Measurements from ENCODE around the gene NKAIN2. TPM values are rescaled to one million over a fixed set of nuclear protein-coding genes. Genes with fewer than 3 reads are reported as not detected.
"Not testable (repeated sequence)": the region's sequence is repeated elsewhere in the genome, so short reads cannot be mapped to it uniquely, and the experiment has no call there.

Gene NKAIN2
- total and polyA plus RNA-seq, 5 donors from 2014 or later = not detected

DNA sequence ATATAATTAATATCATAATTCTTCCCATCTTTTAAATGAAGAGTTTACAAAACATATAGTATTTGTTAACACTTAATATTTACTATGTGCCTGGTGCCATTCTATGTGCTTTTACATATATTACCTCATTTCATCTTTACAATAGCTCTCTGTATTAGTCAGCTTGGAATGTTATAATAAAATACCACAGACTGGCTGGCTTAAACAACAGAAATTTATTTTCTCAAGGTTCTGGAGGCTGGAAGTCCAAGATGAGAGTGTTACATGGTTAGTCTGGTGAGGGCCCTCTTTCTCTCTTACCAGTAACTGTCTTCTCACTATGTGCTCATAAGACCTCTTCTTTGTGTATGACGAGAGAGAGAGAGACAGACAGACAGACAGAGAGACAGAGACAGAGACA lies 110.2 kb downstream of the NKAIN2 start:
- H3K27ac ChIP-seq (ENCODE audit: insufficient read depth, low read length, poor library complexity, severe bottlenecking) = no peak overlapping the region
- H3K36me3 ChIP-seq (ENCODE audit: control insufficient read depth, insufficient read depth, low read length) = no peaks in the 10 kb centered on the region

DNA sequence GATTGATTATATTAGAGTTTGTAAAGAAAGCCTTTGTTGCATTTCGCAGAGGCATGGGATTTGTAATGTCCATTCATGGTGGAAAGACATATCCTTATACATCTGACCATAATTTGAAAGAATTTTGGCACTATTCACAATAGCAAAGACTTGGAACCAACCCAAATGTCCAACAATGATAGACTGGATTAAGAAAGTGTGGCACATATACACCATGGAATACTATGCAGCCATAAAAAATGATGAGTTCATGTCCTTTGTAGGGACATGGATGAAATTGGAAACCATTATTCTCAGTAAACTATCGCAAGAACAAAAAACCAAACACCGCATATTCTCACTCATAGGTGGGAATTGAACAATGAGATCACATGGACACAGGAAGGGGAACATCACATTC lies 119.7 kb downstream of the NKAIN2 start:
- H3K9me3 Mint-ChIP-seq = peaks cover 0 to 14% (median 4%) of the 10 kb centered on the region in 7 donors
- not testable (repeated sequence) for DNase-seq; H3K4me3 Mint-ChIP-seq; H3K9me3 ChIP-seq (ENCODE audit: control insufficient read depth in 2 of 2, low read length in 2 of 2); H3K27ac ChIP-seq (ENCODE audit: insufficient read depth, low read length, poor library complexity, severe bottlenecking); H3K4me3 ChIP-seq (ENCODE audit: low read depth, low read length); H3K27ac Mint-ChIP-seq; ATAC-seq (ENCODE audit: low read depth in 2 of 2); H3K4me1 ChIP-seq (ENCODE audit: control insufficient read depth, insufficient read depth, low read length, poor library complexity, severe bottlenecking); H3K36me3 Mint-ChIP-seq; H3K27me3 ChIP-seq (ENCODE audit: control insufficient read depth, insufficient read depth, low read length); H3K4me1 Mint-ChIP-seq; H3K27me3 Mint-ChIP-seq; H3K36me3 ChIP-seq (ENCODE audit: control insufficient read depth, insufficient read depth, low read length)

More for the DNA sequence above, 110.2 kb downstream of the NKAIN2 start:
- no peak overlapping the region for H3K4me3 Mint-ChIP-seq
- H3K27ac Mint-ChIP-seq = no peak overlapping the region
- Histone ChIP-seq H3K4me3 (ENCODE audit: low read depth, low read length) (no peak overlapping the region), H3K4me1 (ENCODE audit: control insufficient read depth, insufficient read depth, low read length, poor library complexity, severe bottlenecking) (no peaks in the 10 kb centered on the region), H3K9me3 (ENCODE audit: control insufficient read depth in 2 of 2, low read length in 2 of 2) (no peaks in the 10 kb centered on the region), H3K27me3 (ENCODE audit: control insufficient read depth, insufficient read depth, low read length) (no peaks in the 10 kb centered on the region)
- DNase-seq (no peak), ATAC-seq (ENCODE audit: low read depth in 2 of 2) (no peak)
- peaks cover 0 to 10% (median 3%) of the 10 kb centered on the region in 7 donors for H3K9me3 Mint-ChIP-seq
- H3K36me3 Mint-ChIP-seq = no peaks in the 10 kb centered on the region
- no peaks in the 10 kb centered on the region for H3K4me1 Mint-ChIP-seq
- H3K27me3 Mint-ChIP-seq = no peaks in the 10 kb centered on the region

- Histone ChIP-seq H3K4me1 (ENCODE audit: control insufficient read depth, insufficient read depth, low read length, poor library complexity, severe bottlenecking) (no peaks in the 10 kb centered on the region), H3K27ac (ENCODE audit: insufficient read depth, low read length, poor library complexity, severe bottlenecking) (no peak overlapping the region), H3K36me3 (ENCODE audit: control insufficient read depth, insufficient read depth, low read length) (no peaks in the 10 kb centered on the region), H3K4me3 (ENCODE audit: low read depth, low read length) (no peak overlapping the region), H3K27me3 (ENCODE audit: control insufficient read depth, insufficient read depth, low read length) (no peaks in the 10 kb centered on the region), H3K9me3 (ENCODE audit: control insufficient read depth in 2 of 2, low read length in 2 of 2) (no peaks in the 10 kb centered on the region)
- ATAC-seq (ENCODE audit: low read depth in 2 of 2) (no peak), DNase-seq (no peak)
- Mint-ChIP-seq H3K27ac (no peak overlapping the region), H3K4me3 (no peak overlapping the region), H3K27me3 (no peaks in the 10 kb centered on the region), H3K9me3 (peaks cover 0 to 14% (median 4%) of the 10 kb centered on the region in 7 donors), H3K36me3 (no peaks in the 10 kb centered on the region), H3K4me1 (no peaks in the 10 kb centered on the region)
Measured at GRCh38 chr6:123925350-123925749, 121.7 kb downstream of the NKAIN2 start.

GRCh38 chr6:123925842-123926399 lies 122.3 kb downstream of the NKAIN2 start:
- H3K36me3 Mint-ChIP-seq = no peaks in the 10 kb centered on the region
- no peak overlapping the region for H3K4me3 Mint-ChIP-seq

DNA sequence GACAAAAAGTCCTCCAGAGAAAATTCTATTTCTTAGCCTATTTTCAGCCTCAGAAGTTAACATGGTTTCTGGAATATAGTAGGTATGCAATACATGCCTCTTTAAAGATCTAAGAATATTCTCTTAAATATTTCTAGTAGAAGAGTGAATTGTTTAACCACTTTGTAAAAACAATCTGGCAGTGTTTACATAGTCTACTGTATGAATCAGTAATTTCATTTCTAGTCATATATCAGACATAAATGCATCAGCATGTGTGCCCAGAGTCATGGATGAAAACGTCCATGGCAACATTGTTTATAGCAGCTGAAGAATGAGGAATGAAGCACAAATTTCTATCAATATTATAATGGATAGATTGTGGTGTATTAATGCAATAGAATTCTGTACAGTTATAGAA lies 124.9 kb downstream of the NKAIN2 start:
- Histone ChIP-seq H3K9me3 (ENCODE audit: control insufficient read depth in 2 of 2, low read length in 2 of 2) (no peaks in the 10 kb centered on the region), H3K36me3 (ENCODE audit: control insufficient read depth, insufficient read depth, low read length) (no peaks in the 10 kb centered on the region), H3K27me3 (ENCODE audit: control insufficient read depth, insufficient read depth, low read length) (no peaks in the 10 kb centered on the region), H3K4me1 (ENCODE audit: control insufficient read depth, insufficient read depth, low read length, poor library complexity, severe bottlenecking) (no peaks in the 10 kb centered on the region), H3K27ac (ENCODE audit: insufficient read depth, low read length, poor library complexity, severe bottlenecking) (no peak overlapping the region), H3K4me3 (ENCODE audit: low read depth, low read length) (no peak overlapping the region)
- Mint-ChIP-seq H3K4me3 (no peak overlapping the region), H3K4me1 (no peaks in the 10 kb centered on the region), H3K9me3 (peaks cover 0 to 11% (median 4%) of the 10 kb centered on the region in 7 donors), H3K27ac (no peak overlapping the region), H3K36me3 (no peaks in the 10 kb centered on the region), H3K27me3 (no peaks in the 10 kb centered on the region)
- ATAC-seq (ENCODE audit: low read depth in 2 of 2) (no peak), DNase-seq (no peak)

More at GRCh38 chr6:123925842-123926399, 122.3 kb downstream of the NKAIN2 start:
- ATAC-seq (ENCODE audit: low read depth in 2 of 2) = no peak
- DNase-seq = no peak
- H3K4me3 ChIP-seq (ENCODE audit: low read depth, low read length) = no peak overlapping the region
- H3K4me1 ChIP-seq (ENCODE audit: control insufficient read depth, insufficient read depth, low read length, poor library complexity, severe bottlenecking) = no peaks in the 10 kb centered on the region
- H3K27ac ChIP-seq (ENCODE audit: insufficient read depth, low read length, poor library complexity, severe bottlenecking) = no peak overlapping the region
- H3K4me1 Mint-ChIP-seq = no peaks in the 10 kb centered on the region
- no peaks in the 10 kb centered on the region for H3K27me3 ChIP-seq (ENCODE audit: control insufficient read depth, insufficient read depth, low read length)
- H3K27ac Mint-ChIP-seq = no peak overlapping the region
- H3K27me3 Mint-ChIP-seq = no peaks in the 10 kb centered on the region
- no peaks in the 10 kb centered on the region for H3K9me3 ChIP-seq (ENCODE audit: control insufficient read depth in 2 of 2, low read length in 2 of 2)
- no peaks in the 10 kb centered on the region for H3K36me3 ChIP-seq (ENCODE audit: control insufficient read depth, insufficient read depth, low read length)
- peaks cover 0 to 11% (median 4%) of the 10 kb centered on the region in 7 donors for H3K9me3 Mint-ChIP-seq

GRCh38 chr6:123931928-123932327 lies 128.3 kb downstream of the NKAIN2 start:
- H3K4me1 ChIP-seq (ENCODE audit: control insufficient read depth, insufficient read depth, low read length, poor library complexity, severe bottlenecking) = no peaks in the 10 kb centered on the region
- no peak for ATAC-seq (ENCODE audit: low read depth in 2 of 2)
- no peak overlapping the region for H3K27ac ChIP-seq (ENCODE audit: insufficient read depth, low read length, poor library complexity, severe bottlenecking)
- H3K4me1 Mint-ChIP-seq = no peaks in the 10 kb centered on the region
- H3K27me3 ChIP-seq (ENCODE audit: control insufficient read depth, insufficient read depth, low read length) = no peaks in the 10 kb centered on the region
- H3K4me3 ChIP-seq (ENCODE audit: low read depth, low read length) = no peak overlapping the region
- H3K36me3 ChIP-seq (ENCODE audit: control insufficient read depth, insufficient read depth, low read length) = no peaks in the 10 kb centered on the region
- no peak overlapping the region for H3K27ac Mint-ChIP-seq
- H3K9me3 Mint-ChIP-seq = peaks cover 1 to 9% (median 4%) of the 10 kb centered on the region in 7 donors
- no peaks in the 10 kb centered on the region for H3K36me3 Mint-ChIP-seq
- no peaks in the 10 kb centered on the region for H3K27me3 Mint-ChIP-seq
- H3K9me3 ChIP-seq (ENCODE audit: control insufficient read depth in 2 of 2, low read length in 2 of 2) = no peaks in the 10 kb centered on the region
- H3K4me3 Mint-ChIP-seq = no peak overlapping the region
- no peak for DNase-seq

- H3K4me1 Mint-ChIP-seq = no peaks in the 10 kb centered on the region
- Histone ChIP-seq H3K4me1 (ENCODE audit: control insufficient read depth, insufficient read depth, low read length, poor library complexity, severe bottlenecking) (no peaks in the 10 kb centered on the region), H3K9me3 (ENCODE audit: control insufficient read depth in 2 of 2, low read length in 2 of 2) (no peaks in the 10 kb centered on the region), H3K36me3 (ENCODE audit: control insufficient read depth, insufficient read depth, low read length) (no peaks in the 10 kb centered on the region), H3K27me3 (ENCODE audit: control insufficient read depth, insufficient read depth, low read length) (no peaks in the 10 kb centered on the region), H3K4me3 (ENCODE audit: low read depth, low read length) (no peak overlapping the region), H3K27ac (ENCODE audit: insufficient read depth, low read length, poor library complexity, severe bottlenecking) (no peak overlapping the region)
- H3K9me3 Mint-ChIP-seq = peaks cover 0 to 6% (median 0%) of the 10 kb centered on the region in 7 donors
- H3K4me3 Mint-ChIP-seq = no peak overlapping the region
- no peaks in the 10 kb centered on the region for H3K27me3 Mint-ChIP-seq
- no peak overlapping the region for H3K27ac Mint-ChIP-seq
- ATAC-seq (ENCODE audit: low read depth in 2 of 2) = no peak
- H3K36me3 Mint-ChIP-seq = no peaks in the 10 kb centered on the region
- DNase-seq = no peak
Measured at GRCh38 chr6:123940551-123940950, 136.9 kb downstream of the NKAIN2 start.

GRCh38 chr6:123941855-123942254 lies 138.2 kb downstream of the NKAIN2 start:
- Mint-ChIP-seq H3K4me1 (no peaks in the 10 kb centered on the region), H3K9me3 (peaks cover 0 to 4% (median 0%) of the 10 kb centered on the region in 7 donors), H3K36me3 (no peaks in the 10 kb centered on the region), H3K27me3 (no peaks in the 10 kb centered on the region), H3K27ac (no peak overlapping the region), H3K4me3 (no peak overlapping the region)
- no peak for DNase-seq
- ATAC-seq (ENCODE audit: low read depth in 2 of 2) = no peak
- Histone ChIP-seq H3K9me3 (ENCODE audit: control insufficient read depth in 2 of 2, low read length in 2 of 2) (no peaks in the 10 kb centered on the region), H3K4me3 (ENCODE audit: low read depth, low read length) (no peak overlapping the region), H3K4me1 (ENCODE audit: control insufficient read depth, insufficient read depth, low read length, poor library complexity, severe bottlenecking) (no peaks in the 10 kb centered on the region), H3K27me3 (ENCODE audit: control insufficient read depth, insufficient read depth, low read length) (no peaks in the 10 kb centered on the region), H3K36me3 (ENCODE audit: control insufficient read depth, insufficient read depth, low read length) (no peaks in the 10 kb centered on the region), H3K27ac (ENCODE audit: insufficient read depth, low read length, poor library complexity, severe bottlenecking) (no peak overlapping the region)

All from CD4-positive, CD25-positive, alpha-beta regulatory T cell (primary cell).